HEK293 (cell line): ENCODE measurements around the gene KIAA1671.

Experiments
- CTCF ChIP-seq: fragments of 450-650 bp; formaldehyde crosslinking; IDR thresholded peaks from 2 replicates; pipeline ENCODE4 v1.5.1; 2016; ENCODE audit warnings: missing biosample characterization, missing genetic modification characterization
- ZNF121 ChIP-seq: fragments of 450-650 bp; formaldehyde crosslinking; IDR thresholded peaks from 2 replicates; pipeline ENCODE4 v1.5.1; 2016; ENCODE audit warnings: missing biosample characterization, missing genetic modification characterization
- ZNF155 ChIP-seq: fragments of 450-650 bp; formaldehyde crosslinking; IDR thresholded peaks from 2 replicates; pipeline ENCODE4 v1.5.1; 2016; ENCODE audit warnings: missing biosample characterization, missing genetic modification characterization
- ZNF221 ChIP-seq: fragments of 450-650 bp; formaldehyde crosslinking; IDR thresholded peaks from 2 replicates; pipeline ENCODE4 v1.5.1; 2017; ENCODE audit warnings: missing biosample characterization, missing genetic modification characterization, borderline replicate concordance
- ZNF26 ChIP-seq: fragments of 450-650 bp; formaldehyde crosslinking; IDR thresholded peaks from 2 replicates; pipeline ENCODE4 v1.5.1; 2016; ENCODE audit warnings: missing biosample characterization, missing genetic modification characterization
- ZNF791 ChIP-seq: fragments of 450-650 bp; formaldehyde crosslinking; IDR thresholded peaks from 2 replicates; pipeline ENCODE4 v1.5.1; 2016; ENCODE audit warnings: missing biosample characterization, missing genetic modification characterization
- TF ChIP-seq, protein P1 (sequence below): fragments of 450-650 bp; formaldehyde crosslinking; IDR thresholded peaks from 2 replicates; pipeline ENCODE4 v1.5.1; 2016; ENCODE audit warnings: missing biosample characterization, missing genetic modification characterization

DNA sequence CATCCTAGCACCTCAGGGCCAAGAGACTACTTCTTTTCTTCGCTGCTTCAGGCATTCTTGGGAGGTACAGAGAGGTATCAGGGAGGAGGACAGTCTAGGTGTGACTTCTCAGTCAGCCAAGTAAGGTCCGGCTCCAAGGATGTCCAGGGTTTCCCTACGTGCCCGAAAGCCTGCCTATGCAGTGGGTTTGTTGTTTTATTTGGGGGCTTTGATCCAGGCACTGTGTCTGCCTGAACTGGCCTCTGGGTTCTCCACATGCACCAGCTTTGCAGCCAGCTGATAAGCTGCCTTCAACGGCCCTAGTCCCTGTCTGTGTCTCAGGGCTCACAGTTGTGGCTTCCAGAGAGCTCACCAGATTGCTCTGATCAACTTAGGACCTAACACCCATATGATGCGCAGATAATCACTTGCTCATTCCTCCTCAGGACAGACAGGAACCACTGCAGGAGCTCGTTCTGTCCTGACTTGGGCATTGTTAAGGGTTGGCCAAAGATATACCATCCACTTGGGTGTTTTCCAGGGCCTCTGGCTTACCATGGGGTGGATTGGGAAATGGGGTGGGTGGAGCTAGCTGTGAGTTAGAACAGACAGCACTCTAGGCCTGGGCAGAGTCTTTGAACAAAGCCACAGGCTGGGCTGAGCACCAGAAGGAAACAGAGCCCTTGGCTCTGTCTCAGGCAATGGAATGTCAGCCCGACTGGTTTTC is 201.6 kb downstream of the KIAA1671 start:
- TF ChIP-seq CTCF (tag by site-specific recombination) (no peak), ZNF791 (tag by site-specific recombination) (no peak), ZNF26 (tag by site-specific recombination) (no peak), ZNF221 (tag by site-specific recombination) (no peak), ZNF155 (no peak), ZNF121 (no peak)
- TF ChIP-seq, protein P1, sequence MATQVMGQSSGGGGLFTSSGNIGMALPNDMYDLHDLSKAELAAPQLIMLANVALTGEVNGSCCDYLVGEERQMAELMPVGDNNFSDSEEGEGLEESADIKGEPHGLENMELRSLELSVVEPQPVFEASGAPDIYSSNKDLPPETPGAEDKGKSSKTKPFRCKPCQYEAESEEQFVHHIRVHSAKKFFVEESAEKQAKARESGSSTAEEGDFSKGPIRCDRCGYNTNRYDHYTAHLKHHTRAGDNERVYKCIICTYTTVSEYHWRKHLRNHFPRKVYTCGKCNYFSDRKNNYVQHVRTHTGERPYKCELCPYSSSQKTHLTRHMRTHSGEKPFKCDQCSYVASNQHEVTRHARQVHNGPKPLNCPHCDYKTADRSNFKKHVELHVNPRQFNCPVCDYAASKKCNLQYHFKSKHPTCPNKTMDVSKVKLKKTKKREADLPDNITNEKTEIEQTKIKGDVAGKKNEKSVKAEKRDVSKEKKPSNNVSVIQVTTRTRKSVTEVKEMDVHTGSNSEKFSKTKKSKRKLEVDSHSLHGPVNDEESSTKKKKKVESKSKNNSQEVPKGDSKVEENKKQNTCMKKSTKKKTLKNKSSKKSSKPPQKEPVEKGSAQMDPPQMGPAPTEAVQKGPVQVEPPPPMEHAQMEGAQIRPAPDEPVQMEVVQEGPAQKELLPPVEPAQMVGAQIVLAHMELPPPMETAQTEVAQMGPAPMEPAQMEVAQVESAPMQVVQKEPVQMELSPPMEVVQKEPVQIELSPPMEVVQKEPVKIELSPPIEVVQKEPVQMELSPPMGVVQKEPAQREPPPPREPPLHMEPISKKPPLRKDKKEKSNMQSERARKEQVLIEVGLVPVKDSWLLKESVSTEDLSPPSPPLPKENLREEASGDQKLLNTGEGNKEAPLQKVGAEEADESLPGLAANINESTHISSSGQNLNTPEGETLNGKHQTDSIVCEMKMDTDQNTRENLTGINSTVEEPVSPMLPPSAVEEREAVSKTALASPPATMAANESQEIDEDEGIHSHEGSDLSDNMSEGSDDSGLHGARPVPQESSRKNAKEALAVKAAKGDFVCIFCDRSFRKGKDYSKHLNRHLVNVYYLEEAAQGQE (tag by site-specific recombination) = no peak
